Stimulated activated CD4-positive, alpha-beta T cell treated with anti-CD3 and anti-CD28 coated beads, Interleukin-2, amount 100 ng/mL, for 4 hours (primary cell): Measurements from ENCODE around the gene UCKL1.
"Not testable (repeated sequence)": the region's sequence is repeated elsewhere in the genome, so short reads cannot be mapped to it uniquely, and the experiment has no call there.

Experiments
- DNase-seq: peaks from one replicate; pipeline ENCODE4 v3.0.0-alpha.2; 2020; ENCODE audit warnings: low read depth

The UCKL1 gene

GRCh38 chr20:63917811-63918210 is 38.4 kb downstream of the UCKL1 start:
- no peak for DNase-seq

GRCh38 chr20:63916371-63916939 is 39.8 kb downstream of the UCKL1 start:
- not testable (repeated sequence) for DNase-seq

DNA sequence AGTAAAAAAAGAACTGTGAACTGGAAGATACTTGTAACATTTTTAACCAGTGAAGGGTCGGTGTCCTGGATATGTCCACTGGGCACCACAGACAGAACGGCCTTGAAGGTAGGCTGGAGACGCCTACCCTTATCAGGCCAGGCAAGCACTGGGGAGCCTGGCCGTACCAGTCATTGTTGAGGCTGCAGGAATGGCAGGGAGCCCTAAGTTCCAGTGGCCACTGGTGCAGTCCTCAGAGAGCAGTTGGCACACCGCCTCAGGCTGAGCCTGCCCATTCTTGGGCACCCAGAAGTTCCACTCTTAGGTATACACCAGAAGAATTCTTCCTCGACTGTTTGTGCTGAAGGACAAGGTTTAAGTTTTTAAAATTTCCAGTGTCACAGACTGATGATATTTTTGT is 40.7 kb downstream of the UCKL1 start:
- no peak for DNase-seq

- no peak for DNase-seq
Measured at GRCh38 chr20:63913768-63914167, 42.4 kb downstream of the UCKL1 start.

- DNase-seq = no peak
Measured at GRCh38 chr20:63911176-63911575, 45.0 kb downstream of the UCKL1 start.

DNA sequence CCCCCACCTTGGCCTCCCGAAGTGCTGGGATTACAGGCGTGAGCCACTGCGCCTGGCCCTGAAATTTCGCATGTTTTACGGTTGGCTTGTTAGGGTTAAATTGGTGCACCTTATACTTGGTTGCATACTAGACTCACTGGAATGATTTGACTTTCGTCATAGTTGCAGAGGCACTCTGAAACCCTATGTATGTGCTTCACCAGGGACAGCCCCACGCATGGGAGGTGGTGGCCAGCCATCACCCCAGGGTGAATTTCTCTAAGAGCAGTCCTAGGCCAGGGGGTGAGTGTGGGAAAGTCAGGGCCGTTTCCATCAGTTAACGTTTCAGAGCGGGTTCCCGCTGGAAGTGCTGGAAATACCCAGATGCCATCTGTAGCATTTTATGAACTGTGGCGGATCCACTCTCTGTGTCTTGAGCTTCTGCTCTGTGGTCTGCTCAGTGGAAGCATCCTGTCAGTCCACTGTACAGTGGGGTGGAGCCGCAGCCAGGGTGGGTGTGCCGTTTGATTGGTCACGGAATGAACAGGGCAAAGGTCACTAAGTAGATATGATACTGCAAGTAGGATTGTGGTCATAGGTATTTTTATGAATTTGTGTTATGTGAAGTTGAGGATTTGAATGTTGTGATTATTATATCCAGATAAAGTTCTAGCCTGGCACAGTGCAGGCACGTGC is 48.1 kb downstream of the UCKL1 start:
- DNase-seq = no peak

DNA sequence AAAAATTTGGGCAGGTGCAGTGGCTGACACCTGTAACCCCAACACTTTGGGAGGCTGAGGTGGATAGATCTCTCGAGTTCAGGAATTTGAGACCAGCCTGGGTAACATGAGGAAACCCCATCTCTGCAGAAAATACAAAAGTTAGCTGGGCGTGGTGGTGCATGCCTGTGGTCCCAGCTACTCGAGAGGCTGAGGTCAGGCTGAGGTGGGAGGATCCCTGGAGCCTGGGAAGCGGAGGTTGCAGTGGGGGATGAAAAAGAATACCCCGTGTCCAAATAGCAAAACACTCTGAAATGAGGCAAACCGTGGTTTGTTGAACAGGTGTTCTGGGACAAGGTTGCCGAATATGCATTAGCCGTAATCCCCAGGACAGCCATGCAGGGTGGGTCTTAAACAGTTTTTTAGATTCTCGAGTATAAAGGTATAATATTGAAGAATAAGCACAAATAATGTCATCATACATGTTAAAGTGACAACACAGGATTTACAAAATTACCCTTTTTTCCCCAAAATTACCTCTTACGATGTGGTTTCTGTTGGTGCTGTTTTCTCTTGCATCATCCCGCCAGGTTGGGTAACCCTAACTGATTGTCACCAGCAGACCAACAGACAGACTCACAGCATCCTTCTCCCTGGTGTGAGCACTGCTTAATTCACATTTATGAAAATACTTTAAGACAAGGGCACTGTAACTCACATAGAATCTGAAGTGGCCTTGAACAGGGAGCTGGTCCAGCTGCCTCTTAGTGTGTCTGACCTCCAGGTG is 52.2 kb downstream of the UCKL1 start:
- no peak for DNase-seq

DNA sequence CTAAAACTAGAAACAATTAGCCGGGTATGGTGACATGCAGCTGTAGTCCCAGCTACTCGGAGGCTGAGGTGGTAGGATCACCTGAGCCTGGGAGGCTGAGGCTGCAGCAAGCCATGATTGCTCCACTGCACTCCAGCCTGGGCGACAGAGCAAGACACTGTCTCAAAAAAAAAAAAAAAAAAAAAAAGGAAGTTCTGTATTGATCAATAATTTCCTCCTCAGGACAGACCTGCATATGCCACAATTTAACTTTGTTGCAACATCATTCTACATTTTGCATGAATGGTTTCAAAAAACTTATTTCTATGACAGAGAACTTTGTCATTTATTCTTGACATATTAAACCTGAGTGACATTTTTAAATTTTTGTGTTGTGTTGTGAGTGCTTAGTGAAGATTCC is 55.8 kb downstream of the UCKL1 start:
- no peak for DNase-seq

DNA sequence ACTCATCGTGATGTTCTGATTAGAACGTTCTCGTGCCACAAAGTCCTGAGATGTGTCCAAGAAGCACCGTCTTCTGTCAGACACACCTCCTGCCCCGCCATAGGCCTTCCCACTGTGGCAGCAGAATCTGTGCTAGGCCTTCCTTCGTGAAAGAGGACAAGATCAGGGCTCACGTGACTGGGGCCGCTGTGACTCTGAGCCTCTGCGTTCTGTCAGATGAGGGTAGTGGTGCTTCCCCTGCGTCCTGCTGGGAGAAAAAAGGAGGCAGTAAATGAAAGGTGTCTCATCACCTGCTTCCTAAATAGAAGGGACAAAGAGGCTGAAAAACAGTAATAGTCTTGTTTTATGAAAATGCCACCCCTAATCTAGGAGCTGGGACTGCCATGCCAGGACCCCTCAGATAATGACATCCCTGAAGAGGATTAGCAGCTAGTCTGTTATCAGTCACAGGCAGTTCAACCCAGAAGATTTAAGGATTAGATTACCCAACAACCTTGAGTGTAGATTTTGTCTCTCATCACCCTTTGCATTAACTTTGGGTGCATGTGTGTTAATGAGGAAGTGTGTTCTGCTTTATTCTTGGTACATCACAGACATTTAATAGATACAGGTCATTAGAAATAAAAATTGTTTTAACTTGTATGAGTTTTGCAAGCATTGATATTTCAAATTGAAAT is 57.2 kb downstream of the UCKL1 start:
- DNase-seq = no peak

- no peak for DNase-seq
Measured at GRCh38 chr20:63897978-63898561, 58.1 kb downstream of the UCKL1 start.

DNA sequence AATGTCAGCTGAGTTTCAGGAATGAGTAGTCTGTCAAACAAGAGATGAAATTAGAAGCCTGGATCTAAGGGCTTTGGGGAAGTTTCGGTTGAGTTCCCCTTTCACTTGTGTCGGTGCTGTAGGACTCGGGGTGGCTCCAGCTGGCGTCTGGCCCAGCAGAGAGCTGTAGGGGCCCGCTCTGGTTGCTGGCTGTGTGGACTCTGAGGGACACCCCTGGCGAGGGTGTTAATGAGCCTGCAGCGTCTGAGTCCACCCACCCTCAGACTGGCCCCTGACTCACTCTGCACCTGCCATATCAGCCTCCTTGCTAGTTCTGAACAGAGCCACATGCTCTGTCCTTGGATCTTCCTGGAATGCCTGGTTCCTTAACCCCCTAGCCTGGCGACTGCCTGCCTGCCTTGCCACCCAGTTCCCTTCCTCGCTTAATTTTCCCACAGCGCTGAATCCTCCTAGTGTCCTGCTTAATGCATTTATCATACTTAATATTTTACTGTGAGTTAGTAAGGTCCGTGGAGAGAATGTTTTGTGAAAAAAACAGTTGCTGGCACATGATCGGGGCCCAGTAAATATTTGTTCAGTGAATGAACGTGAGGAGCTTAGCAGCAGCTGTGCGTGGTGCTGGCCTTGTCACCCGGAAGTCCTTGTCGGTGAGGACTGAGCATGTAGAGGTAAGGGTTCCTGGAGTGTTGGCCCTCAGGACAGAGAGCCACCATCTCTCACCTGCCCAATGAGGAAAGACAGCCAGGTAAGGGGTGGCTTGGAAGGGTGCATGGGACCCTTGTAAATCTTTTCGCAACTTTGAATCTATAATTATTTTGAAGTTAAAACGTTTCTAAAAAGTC is 59.7 kb downstream of the UCKL1 start:
- no peak for DNase-seq

DNA sequence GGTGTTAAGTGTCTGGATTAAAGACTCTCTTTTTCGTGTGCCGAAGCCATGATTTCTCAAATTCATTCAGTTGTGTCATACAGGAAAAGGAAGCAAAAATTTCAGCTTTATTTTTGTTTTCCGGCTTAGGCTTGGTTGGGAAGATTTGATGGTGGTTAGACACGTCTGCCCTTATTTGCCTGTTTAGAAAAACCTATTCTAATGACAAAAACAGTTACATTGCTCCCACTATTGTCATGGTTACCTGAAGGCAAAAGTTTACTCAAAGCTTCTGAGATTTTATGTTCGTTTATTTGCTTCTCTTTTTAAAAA is 60.3 kb downstream of the UCKL1 start:
- DNase-seq = no peak

GRCh38 chr20:63895202-63895951 is 60.8 kb downstream of the UCKL1 start:
- DNase-seq = no peak

DNA sequence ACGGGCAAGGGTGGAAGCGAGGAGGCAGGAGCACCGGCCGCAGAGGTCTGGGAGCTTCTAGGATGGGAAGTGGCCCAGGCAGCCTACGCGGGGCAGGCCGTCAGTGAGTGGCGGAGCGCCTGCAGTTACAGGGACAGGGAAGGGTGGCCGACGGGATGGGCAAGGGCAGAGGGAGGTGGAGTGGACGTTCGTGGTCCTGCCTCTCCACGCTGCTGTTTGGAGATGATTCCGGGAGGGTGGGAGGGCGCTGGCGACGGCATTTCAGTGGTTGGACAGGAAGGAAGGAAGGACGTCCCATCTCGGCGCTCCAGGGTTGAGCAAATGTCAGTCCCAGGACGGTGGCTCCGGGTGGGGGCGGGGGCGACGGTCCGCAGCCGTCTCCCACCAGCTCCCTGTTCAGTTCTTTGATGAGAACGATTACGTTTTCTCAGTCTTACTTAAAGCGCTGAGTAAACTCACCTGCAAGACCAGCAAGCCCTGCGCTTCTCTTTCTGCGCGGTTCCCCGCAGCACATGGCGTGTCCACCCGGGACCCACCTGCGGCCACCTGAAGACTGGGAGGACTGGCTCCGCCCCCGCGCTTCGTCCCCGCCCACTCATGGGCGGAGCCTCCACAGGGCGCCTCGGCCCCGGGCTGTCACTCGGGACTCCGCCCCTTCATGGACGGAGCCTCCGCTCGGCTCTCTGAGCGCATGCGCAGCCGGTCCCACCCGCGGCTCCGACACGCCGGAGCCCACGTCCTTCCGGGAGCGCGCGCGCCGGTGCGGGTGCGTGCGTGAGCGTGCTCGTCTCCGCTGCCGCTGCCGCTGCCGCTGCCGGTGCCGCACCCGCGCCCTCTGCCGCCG is 61.6 kb downstream of the UCKL1 start, which contains the start of gene DNAJC5:
DNAJC5 (plus strand) TSS at position 769 of the 844 bp plus-strand sequence. CDS start 33,220 bp downstream, outside the sequence.
- DNase-seq = peak; percentile 95

- no peak for DNase-seq
Measured at GRCh38 chr20:63893999-63894357, 62.2 kb downstream of the UCKL1 start.

- no peak for DNase-seq
Measured at GRCh38 chr20:63892402-63892801, 63.8 kb downstream of the UCKL1 start.

DNA sequence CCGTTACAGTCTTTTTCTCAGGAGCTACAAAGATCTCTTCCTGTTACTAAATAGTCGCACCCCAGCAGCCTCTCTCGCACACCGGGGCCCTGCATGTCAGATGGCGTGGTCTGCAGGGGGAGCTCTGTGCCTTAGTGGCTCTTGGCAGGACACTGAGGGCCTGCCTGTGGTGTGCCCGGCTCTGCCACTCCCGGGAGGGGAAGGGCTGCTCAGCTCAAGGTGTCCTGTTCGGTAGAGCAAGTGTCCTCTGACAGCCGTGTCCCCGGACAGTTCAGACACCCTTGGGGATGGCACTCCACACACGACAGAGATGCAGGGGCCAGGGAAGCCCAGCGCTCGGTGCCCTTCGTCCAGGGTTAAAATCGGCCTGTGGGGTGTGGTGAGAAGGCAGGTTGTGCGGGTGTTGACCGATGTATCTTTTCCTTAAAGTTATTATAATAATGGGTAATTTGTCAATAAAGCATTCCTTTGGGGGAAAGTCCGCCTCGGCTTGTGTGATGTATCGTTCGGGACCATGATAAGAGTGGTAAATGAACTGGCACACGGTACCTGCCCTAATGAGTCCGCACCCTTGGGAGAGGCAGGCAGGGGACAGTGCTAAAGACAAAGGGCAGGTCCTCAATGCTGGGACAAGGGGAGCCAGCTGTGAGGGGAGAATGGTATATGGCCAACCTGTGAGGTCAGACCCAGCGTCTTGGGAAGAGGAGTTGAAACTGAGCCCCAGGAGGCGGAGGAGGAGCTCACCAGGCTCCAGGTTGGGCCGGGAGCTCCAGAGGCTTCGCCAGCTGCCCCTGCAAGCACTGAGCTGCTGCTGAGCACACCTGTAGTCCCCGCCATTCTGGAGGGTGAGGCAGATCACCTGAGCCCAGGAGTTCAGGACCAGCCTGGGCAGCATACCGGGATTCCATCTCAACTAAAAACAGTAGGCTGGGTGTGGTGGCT is 64.9 kb downstream of the UCKL1 start:
- DNase-seq = no peak

DNA sequence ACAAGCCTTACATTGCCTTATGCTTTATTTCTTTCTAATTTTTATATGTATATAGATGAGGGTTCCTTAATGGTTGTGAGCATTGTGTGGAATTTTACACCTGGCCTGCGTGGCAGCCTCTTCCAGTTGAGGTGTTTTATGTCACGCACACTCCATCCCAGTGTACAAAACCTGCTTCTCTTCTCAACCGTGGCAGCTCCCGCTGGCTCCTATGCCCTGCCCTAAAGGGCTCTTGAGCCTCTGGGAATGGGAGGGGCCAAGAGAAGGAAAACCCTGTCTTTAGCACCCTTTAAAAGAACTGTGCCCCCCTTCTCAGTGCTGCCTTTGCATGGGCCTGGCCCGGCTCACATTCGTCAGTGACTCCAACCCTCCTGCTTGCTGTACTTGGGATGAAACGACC is 65.6 kb downstream of the UCKL1 start:
- no peak for DNase-seq

GRCh38 chr20:63890201-63890576 is 66.0 kb downstream of the UCKL1 start:
- no peak for DNase-seq
